ENCODE measurements around the gene FOXE3.

GRCh38 chr1:47418681-47419325 lies 2.7 kb downstream of the FOXE3 start:
- TF ChIP-seq EZH2 (optimal IDR thresholded peaks at IDR 0.05; ENCODE audit: low read depth, low read length): no peak
- TF ChIP-seq CTCF (IDR thresholded peaks at IDR 0.05; ENCODE audit: low read length): no peak
